ENCODE data around the gene TM2D3. TPM values are rescaled to one million over a fixed set of nuclear protein-coding genes. Genes with fewer than 3 reads are reported as not detected.
A peak's percentile ranks its signal among the peaks of the same experiment; 100 is the strongest.

The TM2D3 gene
- 48.4 and 53.7 TPM in 2 replicates for total RNA-seq (2014; rRNA removed; shearing (Covaris generic))
- polyA plus RNA-seq (2015; cell fraction: cytosol; rRNA removed), result 35.5 and 45.2 TPM in 2 replicates
- polyA plus RNA-seq (2015; cell fraction: nucleus; rRNA removed), result 70.0 and 80.9 TPM in 2 replicates

- in situ Hi-C loops (cut with HindIII; ENCODE audit: low pct_unique_long_range_greater_than_20kb, low sequenced_read_pairs), result no loop called here
- peak; percentile 88 for DNase-seq (ENCODE audit: low read depth, low spot score)
Measured at GRCh38 chr15:101652098-101652785, at the start of gene TM2D3. Gene TM2D3, minus strand, starts transcription at chr15:101652381. Its CDS starts 20 bp downstream, at chr15:101652361.

GRCh38 chr15:101698314-101698713 lies 46.1 kb upstream of the TM2D3 start:
- no peak for DNase-seq (ENCODE audit: low read depth, low spot score)
- in situ Hi-C loops (cut with HindIII; ENCODE audit: low pct_unique_long_range_greater_than_20kb, low sequenced_read_pairs), result no loop called here

- no peak for DNase-seq (ENCODE audit: low read depth, low spot score)
- in situ Hi-C loops (cut with HindIII; ENCODE audit: low pct_unique_long_range_greater_than_20kb, low sequenced_read_pairs), result no loop called here
Measured at GRCh38 chr15:101697488-101697887, 45.3 kb upstream of the TM2D3 start.

- DNase-seq (ENCODE audit: low read depth, low spot score), result no peak
- in situ Hi-C loops (cut with HindIII; ENCODE audit: low pct_unique_long_range_greater_than_20kb, low sequenced_read_pairs), result no loop called here
Measured at GRCh38 chr15:101696829-101697228, 44.6 kb upstream of the TM2D3 start.

GRCh38 chr15:101694261-101694660 lies 42.1 kb upstream of the TM2D3 start:
- peak; percentile 25 for DNase-seq (ENCODE audit: low read depth, low spot score)
- in situ Hi-C loops (cut with HindIII; ENCODE audit: low pct_unique_long_range_greater_than_20kb, low sequenced_read_pairs), result no loop called here

GRCh38 chr15:101692801-101693598 lies 40.8 kb upstream of the TM2D3 start:
- in situ Hi-C loops (cut with HindIII; ENCODE audit: low pct_unique_long_range_greater_than_20kb, low sequenced_read_pairs), result no loop called here
- no peak for DNase-seq (ENCODE audit: low read depth, low spot score)

- in situ Hi-C loops (cut with HindIII; ENCODE audit: low pct_unique_long_range_greater_than_20kb, low sequenced_read_pairs), result no loop called here
- DNase-seq (ENCODE audit: low read depth, low spot score), result no peak
Measured at GRCh38 chr15:101689901-101690300, 37.7 kb upstream of the TM2D3 start.

GRCh38 chr15:101686718-101687117 lies 34.5 kb upstream of the TM2D3 start:
- no peak for DNase-seq (ENCODE audit: low read depth, low spot score)

GRCh38 chr15:101684877-101685276 lies 32.7 kb upstream of the TM2D3 start:
- DNase-seq (ENCODE audit: low read depth, low spot score), result no peak
- in situ Hi-C loops (cut with HindIII; ENCODE audit: low pct_unique_long_range_greater_than_20kb, low sequenced_read_pairs), result no loop called here

More at GRCh38 chr15:101686718-101687117, 34.5 kb upstream of the TM2D3 start:
- in situ Hi-C loops (cut with HindIII; ENCODE audit: low pct_unique_long_range_greater_than_20kb, low sequenced_read_pairs), result no loop called here

- DNase-seq (ENCODE audit: low read depth, low spot score), result no peak
- in situ Hi-C loops (cut with HindIII; ENCODE audit: low pct_unique_long_range_greater_than_20kb, low sequenced_read_pairs), result no loop called here
Measured at GRCh38 chr15:101684384-101684783, 32.2 kb upstream of the TM2D3 start.

GRCh38 chr15:101679806-101680205 lies 27.6 kb upstream of the TM2D3 start:
- no peak for DNase-seq (ENCODE audit: low read depth, low spot score)
- in situ Hi-C loops (cut with HindIII; ENCODE audit: low pct_unique_long_range_greater_than_20kb, low sequenced_read_pairs), result no loop called here

- DNase-seq (ENCODE audit: low read depth, low spot score), result no peak
- in situ Hi-C loops (cut with HindIII; ENCODE audit: low pct_unique_long_range_greater_than_20kb, low sequenced_read_pairs), result no loop called here
Measured at GRCh38 chr15:101676921-101677329, 24.7 kb upstream of the TM2D3 start.

- DNase-seq (ENCODE audit: low read depth, low spot score), result no peak
- in situ Hi-C loops (cut with HindIII; ENCODE audit: low pct_unique_long_range_greater_than_20kb, low sequenced_read_pairs), result no loop called here
Measured at GRCh38 chr15:101675796-101676582, 23.8 kb upstream of the TM2D3 start.

- no peak for DNase-seq (ENCODE audit: low read depth, low spot score)
Measured at GRCh38 chr15:101675015-101675414, 22.8 kb upstream of the TM2D3 start.

GRCh38 chr15:101672298-101672697 lies 20.1 kb upstream of the TM2D3 start:
- in situ Hi-C loops (cut with HindIII; ENCODE audit: low pct_unique_long_range_greater_than_20kb, low sequenced_read_pairs), result no loop called here
- no peak for DNase-seq (ENCODE audit: low read depth, low spot score)

More at GRCh38 chr15:101675015-101675414, 22.8 kb upstream of the TM2D3 start:
- in situ Hi-C loops (cut with HindIII; ENCODE audit: low pct_unique_long_range_greater_than_20kb, low sequenced_read_pairs), result no loop called here

- in situ Hi-C loops (cut with HindIII; ENCODE audit: low pct_unique_long_range_greater_than_20kb, low sequenced_read_pairs), result no loop called here
- no peak for DNase-seq (ENCODE audit: low read depth, low spot score)
Measured at GRCh38 chr15:101669744-101670143, 17.6 kb upstream of the TM2D3 start.

GRCh38 chr15:101667881-101668280 lies 15.7 kb upstream of the TM2D3 start:
- no peak for DNase-seq (ENCODE audit: low read depth, low spot score)
- in situ Hi-C loops (cut with HindIII; ENCODE audit: low pct_unique_long_range_greater_than_20kb, low sequenced_read_pairs), result no loop called here
